Keratinocyte (primary cell): ENCODE data around the gene COL11A2.

Source experiments
- CTCF ChIP-seq, 3 experiments: IDR thresholded peaks in 1 of 3; conservative IDR thresholded peaks in 1 of 3; optimal IDR thresholded peaks in 1 of 3; 2 replicates in 2 of 3; 3 replicates in 1 of 3; pipeline versions ENCODE3 to v1.5.1; 2011; ENCODE audit warnings: low read length in 3 of 3, mild to moderate bottlenecking in 3 of 3, moderate library complexity in 2 of 3, control low read depth in 1 of 3, inconsistent platforms in 1 of 3; ENCODE audit not compliant: insufficient read depth in 2 of 3; ENCODE audit errors: extremely low read depth in 1 of 3
- EZH2 ChIP-seq: IDR thresholded peaks from one replicate; pipeline ENCODE4 v1.6.1; 2012; ENCODE audit warnings: inconsistent platforms, mild to moderate bottlenecking, low read length, moderate library complexity

GRCh38 chr6:33198853-33199436, 6.7 kb upstream of the COL11A2 start:
- TF ChIP-seq EZH2 (no peak), CTCF (optimal IDR thresholded peaks at IDR 0.05 in 1 of 3, IDR thresholded peaks at IDR 0.05 in 1 of 3, conservative IDR thresholded peaks at IDR 0.05 in 1 of 3; ENCODE audit: extremely low read depth in 1 of 3, insufficient read depth in 2 of 3, low read length in 3 of 3) (no peak)
